ENCODE measurements around the gene ITGA1.
"Not testable (repeated sequence)": the region's sequence is repeated elsewhere in the genome, so short reads cannot be mapped to it uniquely, and the experiment has no call there.

Gene ITGA1

GRCh38 chr5:52863715-52864290, 76.1 kb downstream of the ITGA1 start:
- no peak for DNase-seq (ENCODE audit: extremely low read depth, low read depth)
- TF ChIP-seq CTCF (IDR thresholded peaks at IDR 0.05; ENCODE audit: low read depth, low read length): no peak

- no peak for DNase-seq (ENCODE audit: extremely low read depth, low read depth)
- TF ChIP-seq CTCF (IDR thresholded peaks at IDR 0.05; ENCODE audit: low read depth, low read length): no peak
Measured at GRCh38 chr5:52864371-52864770, 76.7 kb downstream of the ITGA1 start.

GRCh38 chr5:52864884-52865283, 77.2 kb downstream of the ITGA1 start:
- TF ChIP-seq CTCF (IDR thresholded peaks at IDR 0.05; ENCODE audit: low read depth, low read length): no peak
- no peak for DNase-seq (ENCODE audit: extremely low read depth, low read depth)

GRCh38 chr5:52865991-52866390, 78.3 kb downstream of the ITGA1 start:
- not testable (repeated sequence) for DNase-seq (ENCODE audit: extremely low read depth, low read depth)

DNA sequence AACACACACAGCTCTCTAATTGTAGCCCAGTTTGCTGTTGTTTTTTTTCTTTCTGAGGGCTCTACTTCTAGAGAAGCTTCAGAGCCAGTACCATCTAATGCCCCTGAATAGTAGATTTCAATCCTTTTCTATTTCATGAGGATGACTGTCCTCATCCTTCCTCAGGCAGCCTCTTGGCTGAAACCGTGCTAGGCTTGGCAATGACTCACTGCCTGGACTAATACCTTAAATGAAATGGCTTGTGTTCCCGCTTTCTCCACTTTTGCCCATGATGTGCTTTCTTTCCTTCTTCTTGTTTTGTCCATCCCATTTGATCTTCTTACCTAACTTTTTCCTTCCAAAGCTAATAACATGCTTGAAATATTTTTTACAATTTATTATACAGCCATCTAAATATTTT, 80.1 kb downstream of the ITGA1 start:
- no peak for DNase-seq (ENCODE audit: extremely low read depth, low read depth)
- TF ChIP-seq CTCF (IDR thresholded peaks at IDR 0.05; ENCODE audit: low read depth, low read length): no peak

DNA sequence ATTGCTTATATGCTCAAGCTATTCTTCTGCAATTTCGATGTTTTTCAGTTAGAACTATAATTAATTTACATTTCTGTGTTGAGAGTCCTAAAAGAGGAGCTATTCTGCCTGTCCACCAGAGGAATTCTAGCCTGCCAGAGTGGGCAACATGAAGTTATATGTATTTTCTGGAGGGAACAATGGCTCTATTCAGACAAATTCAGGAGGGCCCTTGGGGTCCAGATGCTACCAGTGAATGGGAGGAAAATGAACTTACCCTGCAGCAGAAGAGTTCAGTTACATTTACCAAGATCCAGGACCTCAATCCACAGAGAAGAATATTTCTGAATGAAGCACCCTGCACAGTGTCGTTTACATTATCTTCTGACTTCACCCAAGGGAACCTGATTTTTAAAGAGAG, 80.7 kb downstream of the ITGA1 start:
- DNase-seq (ENCODE audit: extremely low read depth, low read depth): no peak
- TF ChIP-seq CTCF (IDR thresholded peaks at IDR 0.05; ENCODE audit: low read depth, low read length): no peak

DNA sequence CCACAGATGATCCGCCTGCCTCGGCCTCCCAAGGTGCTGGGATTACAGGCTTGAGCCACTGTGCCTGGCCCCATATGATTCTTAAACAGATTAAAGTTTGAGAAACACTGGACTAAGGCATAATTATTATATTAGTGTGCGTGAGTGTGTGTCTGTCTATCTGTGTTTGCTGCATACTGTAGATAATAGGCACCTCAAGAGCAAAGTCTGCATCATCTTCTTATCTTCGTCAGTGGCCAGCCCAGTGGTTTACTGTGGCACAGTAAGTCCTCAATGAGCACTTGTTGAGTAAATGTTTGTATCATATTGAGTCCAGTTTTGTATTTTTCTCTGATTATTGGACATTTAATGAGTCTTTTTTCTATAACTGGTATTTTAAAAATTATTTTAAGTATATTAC, 81.7 kb downstream of the ITGA1 start:
- TF ChIP-seq CTCF (IDR thresholded peaks at IDR 0.05; ENCODE audit: low read depth, low read length): no peak
- no peak for DNase-seq (ENCODE audit: extremely low read depth, low read depth)

- DNase-seq (ENCODE audit: extremely low read depth, low read depth): no peak
- TF ChIP-seq CTCF (IDR thresholded peaks at IDR 0.05; ENCODE audit: low read depth, low read length): no peak
Measured at GRCh38 chr5:52870448-52870847, 82.7 kb downstream of the ITGA1 start.

All from AG09319 (cell line).